Heart left ventricle (tissue), 16 donors: Measurements from ENCODE around the gene SLC22A23. TPM values are rescaled to one million over a fixed set of nuclear protein-coding genes. Genes with fewer than 3 reads are reported as not detected.

Source experiments
- ATAC-seq, 4 donors: fragments of 200-7000 bp; cut with Tn5 transposase; one replicate each; pipeline ENCODE4 v1.9.1; 2020 to 2022; ENCODE audit warnings: moderate library complexity in 4 of 4, mild to moderate bottlenecking in 3 of 4, moderate number of reproducible peaks in 1 of 4
- DNase-seq, 5 donors: peaks; one replicate each; pipeline ENCODE4 v3.0.0-alpha.2; 2020
- H3K27ac ChIP-seq, 12 donors: fragments of 200-600 bp; sonication (generic) in 4 of 12; one replicate each; pipeline versions ENCODE4 v1.5.0 to v1.8.0; 2016 to 2022; ENCODE audit warnings: mild to moderate bottlenecking in 2 of 12
- H3K27me3 ChIP-seq, 9 donors: fragments of 200-600 bp; sonication (generic) in 2 of 9; one replicate each; pipeline versions ENCODE4 v1.5.1 to v1.8.0; 2016 to 2022; ENCODE audit warnings: mild to moderate bottlenecking in 3 of 9
- H3K36me3 ChIP-seq, 9 donors: fragments of 200-600 bp; sonication (generic) in 2 of 9; one replicate each; pipeline versions ENCODE4 v1.5.0 to v1.8.0; 2018 to 2022; ENCODE audit warnings: mild to moderate bottlenecking in 2 of 9
- H3K4me1 ChIP-seq, 12 donors: fragments of 200-600 bp; sonication (generic) in 4 of 12; one replicate each; pipeline versions ENCODE4 v1.5.0 to v1.8.0; 2016 to 2022; ENCODE audit warnings: mild to moderate bottlenecking in 3 of 12
- H3K4me3 ChIP-seq, 12 donors: fragments of 200-600 bp; sonication (generic) in 4 of 12; one replicate each; pipeline versions ENCODE4 v1.5.0 to v1.8.0; 2017 to 2022; ENCODE audit warnings: mild to moderate bottlenecking in 9 of 12, moderate library complexity in 4 of 12
- H3K9me3 ChIP-seq, 12 donors: fragments of 200-600 bp; sonication (generic) in 4 of 12; one replicate each; pipeline versions ENCODE4 v1.5.0 to v1.8.0; 2016 to 2022; ENCODE audit warnings: mild to moderate bottlenecking in 1 of 12
- POLR2A ChIP-seq, 2 donors: fragments of 450-650 bp; IDR thresholded peaks; one replicate each; pipeline ENCODE4 v1.6.1; 2017; ENCODE audit warnings: antibody characterized with exemption in 2 of 2, mild to moderate bottlenecking in 2 of 2, moderate library complexity in 2 of 2
- WGBS, 4 donors: extraction: QIAGEN DNeasy Blood & Tissue Kit in 2 of 4; methylation state at CpG; one replicate each; pipeline versions ENCODE4 v1.1.5 to v1.1.7; 2013 to 2018; 5-methylcytosine and 5-hydroxymethylcytosine counted together
- intact Hi-C, 10 donors: fragments of 100-400 bp; cut with DNase I; formaldehyde crosslinking; loops; one replicate each; pipeline versions ENCODE4 v1.11.1 to v1.14.2; 2022
- polyA plus RNA-seq, 2 donors: library from polyadenylated mRNA; stranded (reverse); fragments of 200-250 nt; gene quantifications; one replicate each; pipeline ENCODE4 v1.2.3, GENCODE V29; 2013
- total RNA-seq, 9 donors: library from RNA; depleted of rRNA in 2 of 9; stranded (reverse); fragments of >200 nt in 2 of 9; fragmentation: NEBNext Ultra II Directional in 3 of 9; extraction: Animal tissue kit (Norgen Biotek cat#: 25700) in 3 of 9; gene quantifications; one replicate each; pipeline versions ENCODE4 v1.1.0 to v1.2.4, GENCODE V29; 2016 to 2023
- TF ChIP-seq, protein P1 (sequence below), 12 donors: fragments of 200-600 bp; sonication (generic) in 4 of 12; IDR thresholded peaks; one replicate each; pipeline versions ENCODE4 v1.5.0 to v1.8.0; 2018 to 2022; ENCODE audit warnings: antibody characterized with exemption in 12 of 12, mild to moderate bottlenecking in 5 of 12
- donor health status: ischemic (EF 13 %, LVEDD 7.1; RV severe dilation, severe dysfunction).
- donor health status: healthy with polysubstance abuse.
- donor health status: DM: no; HTN: yes; CAD: no.
- donor health status: DM: no; HTN: no; CAD: no.
- donor health status: ischemic (EF 25% LVEDD 6.9; RV normal size, moderate dysfunction).
- donor health status: ischemic (EF 25% LVEDD 5.7; RV mildly dilated, moderate dysfunction).
- donor health status: healthy.
- donor health status: DM: yes; HTN: yes; CAD: no.
- donor health status: ischemic (EF 35%, LVEDD 5.7; RV mildly dilated, moderate dysfunction).
- donor health status: nonischemic (EF 11% LVEDD 7.7; RV severe dilation, severe dysfunction).
- donor health status: DM: yes; HTN: yes; CAD: no.
- donor health status: PGD.
- donor health status: ischemic (EF 29% LVEDD 5.4; RV normal size, mild dysfunction).
- donor health status: nonischemic (EF 23%, LVEDD 6.1; RV moderate dilation, normal function).

The SLC22A23 gene
- total and polyA plus RNA-seq, 11 donors: 2.9 to 12.4 (median 5.2) TPM

DNA sequence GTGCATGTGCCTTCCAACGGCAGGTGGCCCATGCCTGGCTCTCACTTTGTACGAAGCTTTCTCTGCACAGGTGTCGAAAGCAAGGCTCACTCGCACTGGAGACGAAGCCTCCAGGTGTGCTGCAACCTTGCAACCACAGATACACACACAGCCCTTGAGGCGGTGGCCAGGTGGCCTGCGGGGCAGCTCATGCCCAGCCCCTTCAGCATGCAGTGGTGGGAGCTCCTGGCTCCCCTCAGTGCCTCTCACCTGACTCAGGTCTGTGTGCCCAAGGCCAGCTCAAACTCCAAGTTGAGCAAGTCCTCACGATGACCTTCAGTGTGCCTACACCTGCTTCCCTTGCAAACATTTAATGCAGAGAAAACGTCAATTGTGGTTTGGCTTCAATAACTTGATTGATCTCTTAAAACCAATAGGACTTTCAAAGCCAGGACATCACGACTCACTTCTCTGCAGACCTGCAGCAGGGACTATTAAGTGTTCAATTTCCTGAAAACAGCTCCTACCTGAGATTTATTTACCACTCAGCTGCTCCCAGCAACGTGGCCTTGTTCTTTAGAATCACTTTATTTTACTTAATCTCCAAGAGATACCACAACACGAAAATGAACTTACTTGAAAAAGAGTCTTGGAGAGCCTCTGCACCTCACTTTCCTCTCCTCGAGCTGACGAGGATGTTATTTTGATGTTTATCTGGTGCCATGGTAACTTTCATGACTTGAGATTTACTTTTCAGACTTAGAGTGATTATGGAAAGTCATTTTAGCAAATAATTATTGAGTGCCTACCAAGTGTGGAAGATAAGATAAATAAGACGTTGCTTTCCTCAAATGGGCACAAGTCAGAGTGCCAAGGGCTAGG is 86.3 kb downstream of the SLC22A23 start:
- WGBS, 4 donors: 70 to 79% (median 77%) methylated on average over 15 of the region's 15 CpGs
- no peaks in the 10 kb centered on the region for H3K27me3 ChIP-seq
- H3K4me3 ChIP-seq: no peak overlapping the region
- no peak for DNase-seq
- TF ChIP-seq, protein P1, sequence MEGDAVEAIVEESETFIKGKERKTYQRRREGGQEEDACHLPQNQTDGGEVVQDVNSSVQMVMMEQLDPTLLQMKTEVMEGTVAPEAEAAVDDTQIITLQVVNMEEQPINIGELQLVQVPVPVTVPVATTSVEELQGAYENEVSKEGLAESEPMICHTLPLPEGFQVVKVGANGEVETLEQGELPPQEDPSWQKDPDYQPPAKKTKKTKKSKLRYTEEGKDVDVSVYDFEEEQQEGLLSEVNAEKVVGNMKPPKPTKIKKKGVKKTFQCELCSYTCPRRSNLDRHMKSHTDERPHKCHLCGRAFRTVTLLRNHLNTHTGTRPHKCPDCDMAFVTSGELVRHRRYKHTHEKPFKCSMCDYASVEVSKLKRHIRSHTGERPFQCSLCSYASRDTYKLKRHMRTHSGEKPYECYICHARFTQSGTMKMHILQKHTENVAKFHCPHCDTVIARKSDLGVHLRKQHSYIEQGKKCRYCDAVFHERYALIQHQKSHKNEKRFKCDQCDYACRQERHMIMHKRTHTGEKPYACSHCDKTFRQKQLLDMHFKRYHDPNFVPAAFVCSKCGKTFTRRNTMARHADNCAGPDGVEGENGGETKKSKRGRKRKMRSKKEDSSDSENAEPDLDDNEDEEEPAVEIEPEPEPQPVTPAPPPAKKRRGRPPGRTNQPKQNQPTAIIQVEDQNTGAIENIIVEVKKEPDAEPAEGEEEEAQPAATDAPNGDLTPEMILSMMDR (IDR thresholded peaks at IDR 0.05): no peak
- no peak for TF ChIP-seq POLR2A (IDR thresholded peaks at IDR 0.05)
- ATAC-seq: no peak
- H3K27ac ChIP-seq: no peak overlapping the region
- H3K4me1 ChIP-seq: peaks cover 0 to 17% (median 0%) of the 10 kb centered on the region in 12 donors
- no peaks in the 10 kb centered on the region for H3K36me3 ChIP-seq
- intact Hi-C loops: no loop called here
- no peaks in the 10 kb centered on the region for H3K9me3 ChIP-seq

DNA sequence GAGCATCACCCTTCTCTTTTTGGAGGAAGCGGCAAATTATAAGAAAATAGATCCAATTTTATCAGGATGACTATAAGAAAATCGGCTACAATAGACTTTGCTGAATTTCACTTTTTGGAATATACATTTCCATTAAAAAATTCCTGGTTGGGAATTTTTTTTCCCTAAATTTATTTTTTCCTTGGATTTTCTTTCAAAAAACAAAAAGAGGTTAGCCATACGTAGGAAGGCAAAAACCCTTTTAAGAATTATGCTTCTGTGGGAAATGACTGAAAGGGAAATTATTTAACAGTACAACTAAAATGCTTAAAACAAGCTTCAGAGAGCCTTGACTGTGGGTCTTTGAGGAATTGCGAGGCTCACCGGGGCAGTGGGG is 86.9 kb downstream of the SLC22A23 start:
- no peak overlapping the region for H3K4me3 ChIP-seq
- 94 to 97% (median 95%) methylated on average over 5 of the region's 5 CpGs for WGBS, 4 donors
- H3K9me3 ChIP-seq: no peaks in the 10 kb centered on the region
- no peaks in the 10 kb centered on the region for H3K27me3 ChIP-seq
- ATAC-seq (no peak), DNase-seq (no peak)
- TF ChIP-seq, protein P1 (IDR thresholded peaks at IDR 0.05): no peak
- TF ChIP-seq POLR2A (IDR thresholded peaks at IDR 0.05): no peak
- intact Hi-C loops: no loop called here
- H3K4me1 ChIP-seq: peaks cover 0 to 17% (median 0%) of the 10 kb centered on the region in 12 donors
- no peak overlapping the region for H3K27ac ChIP-seq
- H3K36me3 ChIP-seq: no peaks in the 10 kb centered on the region

DNA sequence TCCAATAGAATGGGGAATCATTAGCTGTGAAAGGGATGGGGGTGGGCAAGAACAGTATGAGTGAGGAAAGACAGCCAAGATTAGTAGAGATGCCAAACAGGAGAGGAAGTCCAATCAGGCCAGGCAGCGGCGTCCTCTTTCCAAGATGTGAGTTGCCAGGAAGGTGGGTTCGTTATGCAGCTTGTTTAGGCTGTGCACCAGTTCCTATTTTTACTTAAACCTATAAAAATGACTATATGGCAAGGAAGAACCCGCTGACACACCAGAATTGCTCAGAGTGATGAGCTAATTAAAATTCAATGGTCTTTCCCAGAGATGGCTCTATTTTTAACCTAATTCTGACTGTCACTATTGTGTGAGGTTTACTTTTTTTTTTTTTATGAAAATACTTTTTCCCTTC is 88.2 kb downstream of the SLC22A23 start:
- TF ChIP-seq, protein P1 (IDR thresholded peaks at IDR 0.05): no peak
- no peak for TF ChIP-seq POLR2A (IDR thresholded peaks at IDR 0.05)
- WGBS, 4 donors: 58 to 71% (median 64%) methylated on average over 4 of the region's 4 CpGs
- no peak for ATAC-seq
- no peak for DNase-seq
- Histone ChIP-seq H3K36me3 (no peaks in the 10 kb centered on the region), H3K27me3 (no peaks in the 10 kb centered on the region), H3K4me1 (peaks cover 0 to 17% (median 0%) of the 10 kb centered on the region in 12 donors), H3K27ac (no peak overlapping the region), H3K4me3 (no peak overlapping the region), H3K9me3 (no peaks in the 10 kb centered on the region)
- intact Hi-C loops: no loop called here

DNA sequence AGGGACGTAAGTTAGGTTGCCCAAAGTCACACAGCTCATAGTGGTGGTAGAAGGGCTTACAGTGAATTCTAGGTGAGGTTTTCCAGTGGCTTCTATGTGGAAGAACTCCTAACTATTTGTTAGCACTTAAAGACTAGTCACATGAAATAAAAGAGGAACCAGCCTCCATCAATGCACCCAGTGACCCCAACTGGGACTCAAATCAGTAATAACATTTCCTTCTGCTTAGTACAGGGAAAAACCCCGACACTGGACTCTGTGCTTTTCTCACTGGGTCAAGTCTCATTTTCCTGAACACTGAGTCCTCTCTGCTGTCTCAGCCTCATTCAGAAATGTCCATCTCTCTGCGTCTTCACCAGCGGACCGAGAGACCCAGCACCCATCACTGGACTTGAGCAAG is 89.2 kb downstream of the SLC22A23 start:
- ATAC-seq: peak in 3 of 4 donors; percentile 20 to 47 (median 44)
- peak overlapping the region in 1 of 12 donors; percentile 33 for H3K27ac ChIP-seq
- intact Hi-C loops: no loop called here

More for the DNA sequence above, 89.2 kb downstream of the SLC22A23 start:
- Histone ChIP-seq H3K9me3 (no peaks in the 10 kb centered on the region), H3K4me1 (peaks cover 0 to 17% (median 0%) of the 10 kb centered on the region in 12 donors), H3K27me3 (no peaks in the 10 kb centered on the region), H3K4me3 (no peak overlapping the region), H3K36me3 (no peaks in the 10 kb centered on the region)
- no peak for TF ChIP-seq POLR2A (IDR thresholded peaks at IDR 0.05)
- TF ChIP-seq, protein P1 (IDR thresholded peaks at IDR 0.05): no peak
- DNase-seq: no peak
- WGBS, 4 donors: 52 to 73% (median 55%) methylated on average over 5 of the region's 5 CpGs
